ENCODE measurements around the gene GPC6.

GRCh38 chr13:93472814-93473296 lies 246.2 kb downstream of the GPC6 start:
- TF ChIP-seq CTCF (IDR thresholded peaks at IDR 0.05; ENCODE audit: insufficient read depth, low read depth, low read length) (no peak), EZH2 (IDR thresholded peaks at IDR 0.05; ENCODE audit: insufficient read depth, low read length) (no peak)

All from astrocyte (in vitro differentiated cells and primary cell).